ENCODE results near the gene BMP8B.
"Not testable (repeated sequence)": the region's sequence is repeated elsewhere in the genome, so short reads cannot be mapped to it uniquely, and the experiment has no call there.

The BMP8B gene

GRCh38 chr1:39788758-39789570 lies at the start of gene BMP8B:
Gene BMP8B (minus strand): TSS chr1:39788865. CDS start chr1:39788485, 380 bp downstream.
- DNase-seq, result peak; percentile 67

GRCh38 chr1:39836595-39837110 lies 48.0 kb upstream of the BMP8B start:
- DNase-seq, result no peak

GRCh38 chr1:39835935-39836594 lies 47.4 kb upstream of the BMP8B start:
- DNase-seq, result no peak

GRCh38 chr1:39835110-39835509 lies 46.4 kb upstream of the BMP8B start:
- no peak for DNase-seq

GRCh38 chr1:39833621-39834385 lies 45.1 kb upstream of the BMP8B start:
- no peak for DNase-seq

GRCh38 chr1:39833121-39833520 lies 44.5 kb upstream of the BMP8B start:
- DNase-seq, result no peak

GRCh38 chr1:39832294-39832693 lies 43.6 kb upstream of the BMP8B start:
- DNase-seq, result no peak

GRCh38 chr1:39829791-39830533 lies 41.3 kb upstream of the BMP8B start:
- DNase-seq, result no peak

- DNase-seq, result no peak
Measured at GRCh38 chr1:39828734-39829133, 40.1 kb upstream of the BMP8B start.

GRCh38 chr1:39828255-39828654 lies 39.6 kb upstream of the BMP8B start:
- not testable (repeated sequence) for DNase-seq

- DNase-seq, result no peak
Measured at GRCh38 chr1:39827201-39827600, 38.5 kb upstream of the BMP8B start.

GRCh38 chr1:39826583-39826982 lies 37.9 kb upstream of the BMP8B start:
- no peak for DNase-seq

- no peak for DNase-seq
Measured at GRCh38 chr1:39825432-39825941, 36.8 kb upstream of the BMP8B start.

GRCh38 chr1:39823450-39823849 lies 34.8 kb upstream of the BMP8B start:
- DNase-seq, result not testable (repeated sequence)

- DNase-seq, result no peak
Measured at GRCh38 chr1:39822146-39822545, 33.5 kb upstream of the BMP8B start.

GRCh38 chr1:39819091-39819812 lies 30.6 kb upstream of the BMP8B start:
- DNase-seq, result no peak

- no peak for DNase-seq
Measured at GRCh38 chr1:39818482-39818881, 29.8 kb upstream of the BMP8B start.

GRCh38 chr1:39817091-39817932 lies 28.6 kb upstream of the BMP8B start:
- DNase-seq, result not testable (repeated sequence)

GRCh38 chr1:39816415-39817090 lies 27.9 kb upstream of the BMP8B start:
- DNase-seq, result peak; percentile 62

- DNase-seq, result no peak
Measured at GRCh38 chr1:39812913-39813312, 24.2 kb upstream of the BMP8B start.

Data from NCI-H2227 treated with DMSO at 0.1 percent for 48 hours (cell line).